Measurements from ENCODE around the gene SH3PXD2A. TPM values are rescaled to one million over a fixed set of nuclear protein-coding genes. Genes with fewer than 3 reads are reported as not detected.

SH3PXD2A gene
- total and polyA plus RNA-seq, 9 of the 15 experiments (the other 6 are each of a cell fraction or from before 2014, with no cell fraction given): 0.41 to 9.3 (median 2.5) TPM

DNA sequence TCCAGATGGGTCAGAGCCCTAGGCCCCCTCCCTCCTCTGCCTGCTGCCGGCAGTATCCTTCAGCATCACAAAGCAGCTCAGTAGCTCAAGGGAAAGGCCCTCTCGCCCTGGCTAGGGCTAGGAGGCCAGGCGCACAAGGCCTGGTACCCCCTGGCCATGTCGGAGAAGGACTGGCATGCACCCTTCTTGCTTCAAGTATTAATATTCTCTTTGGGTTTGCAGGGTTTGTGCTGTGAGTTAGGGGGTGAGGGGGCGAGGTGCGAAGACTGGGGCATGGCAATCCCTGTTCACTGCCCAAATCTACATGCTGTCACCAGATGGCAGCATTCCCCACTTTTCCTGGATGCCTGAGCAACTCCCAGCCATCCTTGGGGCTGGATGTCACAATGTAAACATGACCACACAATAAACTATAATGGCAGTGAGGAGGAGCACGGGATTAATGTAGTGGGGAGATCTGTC, 256.7 kb downstream of the SH3PXD2A start (continued):
- TF ChIP-seq CSDE1 (IDR thresholded peaks at IDR 0.05): no peak
- TF ChIP-seq RAD21 (CRISPR knock-in tag; conservative IDR thresholded peaks at IDR 0.05 in 1 of 2, IDR thresholded peaks at IDR 0.05 in 1 of 2): peak; percentile 79 to 83
- no peak for TF ChIP-seq SLC30A9 (CRISPR knock-in tag; IDR thresholded peaks at IDR 0.05)
- TF ChIP-seq, protein P1, sequence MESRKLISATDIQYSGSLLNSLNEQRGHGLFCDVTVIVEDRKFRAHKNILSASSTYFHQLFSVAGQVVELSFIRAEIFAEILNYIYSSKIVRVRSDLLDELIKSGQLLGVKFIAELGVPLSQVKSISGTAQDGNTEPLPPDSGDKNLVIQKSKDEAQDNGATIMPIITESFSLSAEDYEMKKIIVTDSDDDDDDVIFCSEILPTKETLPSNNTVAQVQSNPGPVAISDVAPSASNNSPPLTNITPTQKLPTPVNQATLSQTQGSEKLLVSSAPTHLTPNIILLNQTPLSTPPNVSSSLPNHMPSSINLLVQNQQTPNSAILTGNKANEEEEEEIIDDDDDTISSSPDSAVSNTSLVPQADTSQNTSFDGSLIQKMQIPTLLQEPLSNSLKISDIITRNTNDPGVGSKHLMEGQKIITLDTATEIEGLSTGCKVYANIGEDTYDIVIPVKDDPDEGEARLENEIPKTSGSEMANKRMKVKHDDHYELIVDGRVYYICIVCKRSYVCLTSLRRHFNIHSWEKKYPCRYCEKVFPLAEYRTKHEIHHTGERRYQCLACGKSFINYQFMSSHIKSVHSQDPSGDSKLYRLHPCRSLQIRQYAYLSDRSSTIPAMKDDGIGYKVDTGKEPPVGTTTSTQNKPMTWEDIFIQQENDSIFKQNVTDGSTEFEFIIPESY (CRISPR knock-in tag; IDR thresholded peaks at IDR 0.05): no peak
- TF ChIP-seq, protein P2, sequence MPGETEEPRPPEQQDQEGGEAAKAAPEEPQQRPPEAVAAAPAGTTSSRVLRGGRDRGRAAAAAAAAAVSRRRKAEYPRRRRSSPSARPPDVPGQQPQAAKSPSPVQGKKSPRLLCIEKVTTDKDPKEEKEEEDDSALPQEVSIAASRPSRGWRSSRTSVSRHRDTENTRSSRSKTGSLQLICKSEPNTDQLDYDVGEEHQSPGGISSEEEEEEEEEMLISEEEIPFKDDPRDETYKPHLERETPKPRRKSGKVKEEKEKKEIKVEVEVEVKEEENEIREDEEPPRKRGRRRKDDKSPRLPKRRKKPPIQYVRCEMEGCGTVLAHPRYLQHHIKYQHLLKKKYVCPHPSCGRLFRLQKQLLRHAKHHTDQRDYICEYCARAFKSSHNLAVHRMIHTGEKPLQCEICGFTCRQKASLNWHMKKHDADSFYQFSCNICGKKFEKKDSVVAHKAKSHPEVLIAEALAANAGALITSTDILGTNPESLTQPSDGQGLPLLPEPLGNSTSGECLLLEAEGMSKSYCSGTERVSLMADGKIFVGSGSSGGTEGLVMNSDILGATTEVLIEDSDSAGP (CRISPR knock-in tag; IDR thresholded peaks at IDR 0.05): no peak
- TF ChIP-seq FOSL1 (tag; conservative IDR thresholded peaks at IDR 0.05): no peak
- TF ChIP-seq HDAC1 (IDR thresholded peaks at IDR 0.05): no peak
- no peak for TF ChIP-seq ZNF507 (tag; conservative IDR thresholded peaks at IDR 0.05)
- no peak for TF ChIP-seq ZNF3 (CRISPR knock-in tag; IDR thresholded peaks at IDR 0.05)

All from K562 (cell line).